K562 (cell line): ENCODE results near the gene SEC22C. TPM values are rescaled to one million over a fixed set of nuclear protein-coding genes. Genes with fewer than 3 reads are reported as not detected.

ENCODE experiments used
- CEBPB ChIP-seq: fragments of 450-650 bp; IDR thresholded peaks from 2 replicates; pipeline ENCODE4 v1.6.1; 2016; ENCODE audit warnings: missing genetic modification characterization, missing compliant biosample characterization
- CGGBP1 ChIP-seq: fragments of 250-450 bp; sonication (Bioruptor Pico); IDR thresholded peaks from 2 replicates; pipeline ENCODE4 v1.9.0; 2021; ENCODE audit warnings: mild to moderate bottlenecking
- E2F3 ChIP-seq: fragments of 250-450 bp; sonication (Bioruptor Pico); IDR thresholded peaks from 2 replicates; pipeline ENCODE4 v1.4.0; 2020; ENCODE audit warnings: mild to moderate bottlenecking
- E2F5 ChIP-seq: sonication (generic); formaldehyde crosslinking; IDR thresholded peaks from 2 replicates; pipeline ENCODE4 v1.8.0; 2022; ENCODE audit warnings: mild to moderate bottlenecking, missing genetic modification reagents
- EGR1 ChIP-seq: fragments of 450-650 bp; conservative IDR thresholded peaks from 2 replicates; pipeline ENCODE4 v1.6.1; 2017; ENCODE audit warnings: mild to moderate bottlenecking
- FIP1L1 ChIP-seq: fragments of 200-400 bp; formaldehyde crosslinking; IDR thresholded peaks from 2 replicates; pipeline ENCODE4 v1.6.1; 2018; ENCODE audit warnings: mild to moderate bottlenecking, low read depth, low read length; ENCODE audit not compliant: poor library complexity, severe bottlenecking
- JUNB ChIP-seq: fragments of 450-650 bp; formaldehyde crosslinking; conservative IDR thresholded peaks from 2 replicates; pipeline ENCODE4 v1.4.0; 2020; ENCODE audit warnings: mild to moderate bottlenecking
- MAFK ChIP-seq: IDR thresholded peaks from 2 replicates; pipeline ENCODE4 v1.6.1; 2011; ENCODE audit warnings: low read length, improper control_type of control experiment
- NCOR1 ChIP-seq: fragments of 450-650 bp; IDR thresholded peaks from 2 replicates; pipeline ENCODE4 v1.6.1; 2016; ENCODE audit warnings: mild to moderate bottlenecking, moderate library complexity
- NFRKB ChIP-seq: fragments of 450-650 bp; IDR thresholded peaks from 2 replicates; pipeline ENCODE4 v1.6.1; 2016; ENCODE audit warnings: low read depth
- PHB2 ChIP-seq: fragments of 450-650 bp; IDR thresholded peaks from 2 replicates; pipeline ENCODE4 v1.6.1; 2017; ENCODE audit warnings: low read depth
- RBM17 ChIP-seq: fragments of 200-400 bp; formaldehyde crosslinking; IDR thresholded peaks from 2 replicates; pipeline ENCODE4 v1.6.1; 2017; ENCODE audit warnings: low read depth, mild to moderate bottlenecking, low read length, borderline replicate concordance
- SAFB2 ChIP-seq: fragments of 200-400 bp; formaldehyde crosslinking; IDR thresholded peaks from 2 replicates; pipeline ENCODE4 v1.6.1; 2018; ENCODE audit warnings: borderline replicate concordance, low read length, low read depth, moderate library complexity; ENCODE audit not compliant: severe bottlenecking
- SLC30A9 ChIP-seq: fragments of 250-450 bp; sonication (Bioruptor Pico); IDR thresholded peaks from 2 replicates; pipeline ENCODE4 v1.8.0; 2022; ENCODE audit warnings: mild to moderate bottlenecking, moderate library complexity
- SMARCC2 ChIP-seq: fragments of 450-650 bp; IDR thresholded peaks from 2 replicates; pipeline ENCODE4 v1.6.1; 2017; ENCODE audit warnings: antibody characterized with exemption, moderate library complexity, mild to moderate bottlenecking, low read depth
- THAP12 ChIP-seq: fragments of 250-450 bp; sonication (Bioruptor Pico); IDR thresholded peaks from 2 replicates; pipeline ENCODE4 v1.9.0; 2021; ENCODE audit warnings: mild to moderate bottlenecking, inconsistent platforms
- ZC3H4 ChIP-seq: sonication (generic); formaldehyde crosslinking; IDR thresholded peaks from 2 replicates; pipeline ENCODE4 v1.9.0; 2021; ENCODE audit warnings: missing genetic modification reagents, borderline replicate concordance
- ZFP30 ChIP-seq: fragments of 250-450 bp; sonication (Bioruptor Pico); IDR thresholded peaks from 2 replicates; pipeline ENCODE4 v1.8.0; 2022; ENCODE audit warnings: moderate library complexity, mild to moderate bottlenecking, inconsistent platforms, borderline replicate concordance
- ZNF3 ChIP-seq: fragments of 250-450 bp; sonication (Bioruptor Pico); IDR thresholded peaks from 2 replicates; pipeline ENCODE4 v1.5.0; 2021; ENCODE audit warnings: mild to moderate bottlenecking, moderate library complexity
- ZNF324 ChIP-seq: fragments of 250-450 bp; sonication (Bioruptor Pico); IDR thresholded peaks from 2 replicates; pipeline ENCODE4 v1.4.0; 2020; ENCODE audit warnings: mild to moderate bottlenecking
- ZNF507 ChIP-seq: conservative IDR thresholded peaks from 2 replicates; pipeline ENCODE4 v1.6.1; 2017; ENCODE audit warnings: missing genetic modification characterization, missing compliant biosample characterization
- ZNF707 ChIP-seq: fragments of 250-450 bp; sonication (Bioruptor Pico); conservative IDR thresholded peaks from 2 replicates; pipeline ENCODE4 v1.8.0; 2022; ENCODE audit warnings: inconsistent platforms, mild to moderate bottlenecking, moderate library complexity
- polyA plus RNA-seq, 8 experiments: library from polyadenylated mRNA; depleted of rRNA in 4 of 8; stranded (reverse) in 5 of 8; unstranded in 3 of 8; fragments of >200 nt; fragmentation: Nextera tagmentation in 2 of 8; fragmentation: Illumina TruSeq in 1 of 8; extraction: Ambion mirVana in 2 of 8; extraction: Trizol in 1 of 8; gene quantifications; 2 replicates each; pipeline versions ENCODE4 v1.2.1 to v1.2.3, GENCODE V29; 2011 to 2014; ENCODE audit warnings: inconsistent platforms in 1 of 8, missing spikeins in 1 of 8
- total RNA-seq, 7 experiments: library from RNA; depleted of rRNA in 6 of 7; stranded (reverse); fragments of >200 nt in 6 of 7; fragmentation: Illumina TruSeq in 2 of 7; extraction: Trizol in 2 of 7; gene quantifications; 2 replicates each; pipeline versions ENCODE4 v1.2.1 to v1.2.3, GENCODE V29; 2011 to 2021; ENCODE audit warnings: low replicate concordance in 1 of 7

SEC22C gene
- total and polyA plus RNA-seq, 9 of the 15 experiments (the other 6 are each of a cell fraction or from before 2014, with no cell fraction given), result 35.6 to 68.4 (median 50.7) TPM

GRCh38 chr3:42605546-42606173 is 23.9 kb upstream of the SEC22C start (continued):
- TF ChIP-seq SLC30A9 (CRISPR knock-in tag) (no peak), JUNB (CRISPR knock-in tag) (no peak), THAP12 (CRISPR knock-in tag) (no peak), RBM17 (no peak), CGGBP1 (no peak), EGR1 (peak; percentile 71), ZFP30 (no peak), SMARCC2 (peak; percentile 93), ZNF324 (no peak), PHB2 (no peak), NCOR1 (peak; percentile 59), E2F3 (CRISPR knock-in tag) (no peak), ZNF507 (tag) (no peak), ZNF3 (CRISPR knock-in tag) (no peak), CEBPB (no peak), ZC3H4 (CRISPR knock-in tag) (no peak), SAFB2 (no peak), NFRKB (no peak), E2F5 (CRISPR knock-in tag) (no peak), MAFK (no peak), ZNF707 (no peak), FIP1L1 (no peak)
